NCI-H1436 (cell line): ENCODE results near the gene CIAO2B.
A peak's percentile ranks its signal among the peaks of the same experiment; 100 is the strongest.
"Not testable (repeated sequence)": the region's sequence is repeated elsewhere in the genome, so short reads cannot be mapped to it uniquely, and the experiment has no call there.

Experiments used
- DNase-seq: peaks from one replicate; lab custom pipeline; 2025; lab: John Stamatoyannopoulos, UW

Gene CIAO2B

DNA sequence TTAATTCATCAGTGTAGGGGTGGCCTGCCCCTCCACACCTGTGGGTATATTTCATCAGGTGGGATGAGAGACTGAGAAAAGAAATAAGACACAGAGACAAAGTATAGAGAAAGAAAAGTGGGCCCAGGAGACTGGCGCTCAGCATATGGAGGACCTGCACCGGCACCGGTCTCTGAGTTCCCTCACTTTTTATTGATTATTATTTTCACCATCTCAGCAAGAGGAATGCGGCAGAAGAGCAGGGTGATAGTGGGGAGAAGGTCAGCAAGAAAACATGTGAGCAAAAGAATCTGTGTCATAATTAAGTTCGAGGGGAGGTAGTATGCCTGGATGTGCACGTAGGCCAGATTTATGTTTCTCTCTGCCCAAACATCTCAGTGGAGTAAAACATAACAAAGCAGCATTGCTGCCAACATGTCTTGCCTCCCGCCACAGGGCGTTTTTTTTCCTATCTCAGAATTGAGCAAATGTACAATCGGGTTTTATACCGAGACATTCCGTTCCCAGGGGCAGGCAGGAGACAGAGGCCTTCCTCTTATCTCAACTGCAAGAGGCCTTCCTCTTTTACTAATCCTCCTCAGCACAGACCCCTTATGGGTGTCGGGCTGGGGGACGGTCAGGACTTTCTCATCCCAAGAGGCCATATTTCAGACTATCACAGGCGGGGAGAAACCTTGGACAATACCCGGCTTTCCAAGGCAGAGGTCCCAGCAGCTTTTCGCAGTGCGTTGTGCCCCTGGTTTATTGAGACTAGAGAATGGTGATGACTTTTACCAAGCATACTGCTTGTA, 21.4 kb upstream of the CIAO2B start:
- DNase-seq = not testable (repeated sequence)

GRCh38 chr16:66954097-66954659, 20.0 kb upstream of the CIAO2B start:
- DNase-seq = peak; percentile 42

- DNase-seq = no peak
Measured at GRCh38 chr16:66953462-66954096, 19.4 kb upstream of the CIAO2B start.

DNA sequence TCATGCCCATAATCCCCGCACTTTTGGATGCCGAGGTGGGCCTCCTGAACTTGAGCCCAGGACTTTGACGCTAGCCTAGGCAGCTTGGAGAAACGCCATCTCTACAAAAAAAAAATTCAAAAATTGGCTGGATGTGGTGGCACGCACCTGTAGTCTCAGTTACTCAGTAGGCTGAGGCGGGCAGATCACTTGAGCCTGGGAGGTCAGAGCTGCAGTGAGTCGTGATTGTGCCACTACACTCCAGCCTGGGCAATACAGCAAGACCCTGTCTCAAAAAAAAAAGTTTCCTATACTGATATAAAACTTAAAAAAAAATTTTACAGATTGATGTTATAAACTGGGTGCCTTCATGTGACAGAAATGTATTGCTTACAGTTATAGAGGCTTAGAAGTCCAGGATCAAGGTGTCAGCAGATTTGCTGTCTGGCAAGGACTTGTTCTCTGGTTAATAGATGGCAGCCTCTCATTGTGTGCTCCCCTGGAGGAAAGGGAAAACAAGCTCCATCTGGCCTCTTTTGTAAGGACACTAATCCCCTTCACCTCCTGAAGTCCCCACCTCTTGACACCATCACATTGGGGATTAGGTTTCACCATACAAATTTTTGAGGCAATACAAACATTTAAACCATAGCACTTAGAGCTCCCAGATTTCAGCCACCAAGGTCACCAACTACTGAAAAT, 18.4 kb upstream of the CIAO2B start:
- no peak for DNase-seq

- DNase-seq = no peak
Measured at GRCh38 chr16:66950971-66951790, 17.0 kb upstream of the CIAO2B start.

DNA sequence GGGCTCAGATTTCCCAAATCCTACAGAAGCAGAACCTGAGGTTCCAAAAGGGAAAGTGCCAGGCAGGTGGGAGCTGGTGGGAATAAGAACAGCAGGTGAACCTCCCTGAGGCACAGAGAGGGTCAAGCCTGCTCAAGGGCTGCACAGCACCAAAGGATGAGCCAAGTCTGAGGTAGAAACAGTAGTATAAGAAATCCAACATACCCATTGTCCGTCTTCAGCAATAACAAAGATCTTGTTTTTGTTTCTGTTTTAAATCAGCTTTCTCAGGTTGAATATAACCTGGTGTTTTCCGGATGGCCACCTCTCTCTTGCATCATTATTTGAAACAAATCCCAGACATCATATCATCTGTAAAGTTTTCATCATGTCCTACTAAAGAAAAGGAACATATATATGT, 16.2 kb upstream of the CIAO2B start:
- no peak for DNase-seq

- no peak for DNase-seq
Measured at GRCh38 chr16:66949472-66949871, 15.3 kb upstream of the CIAO2B start.

DNA sequence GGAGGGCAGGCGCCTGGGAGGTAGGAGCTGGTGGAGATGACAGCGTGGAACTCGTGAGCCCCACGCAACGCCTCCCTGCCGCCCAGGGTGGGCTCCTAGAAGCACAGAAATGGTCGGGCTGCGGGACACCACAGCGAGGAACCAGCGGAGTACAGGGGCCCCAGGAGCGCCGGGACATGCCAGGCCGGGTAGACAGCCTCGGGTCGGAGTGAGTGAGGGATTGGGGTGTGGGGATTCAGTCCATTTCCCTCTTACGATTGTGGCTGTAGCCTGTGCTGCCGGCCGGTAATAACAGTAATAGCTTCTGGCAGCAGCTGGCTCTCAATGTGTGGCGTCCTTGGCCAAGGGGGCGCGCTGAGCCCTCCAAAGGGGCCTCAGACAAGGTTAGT, 14.6 kb upstream of the CIAO2B start:
- DNase-seq = no peak

GRCh38 chr16:66948134-66948836, 14.1 kb upstream of the CIAO2B start:
- no peak for DNase-seq

DNA sequence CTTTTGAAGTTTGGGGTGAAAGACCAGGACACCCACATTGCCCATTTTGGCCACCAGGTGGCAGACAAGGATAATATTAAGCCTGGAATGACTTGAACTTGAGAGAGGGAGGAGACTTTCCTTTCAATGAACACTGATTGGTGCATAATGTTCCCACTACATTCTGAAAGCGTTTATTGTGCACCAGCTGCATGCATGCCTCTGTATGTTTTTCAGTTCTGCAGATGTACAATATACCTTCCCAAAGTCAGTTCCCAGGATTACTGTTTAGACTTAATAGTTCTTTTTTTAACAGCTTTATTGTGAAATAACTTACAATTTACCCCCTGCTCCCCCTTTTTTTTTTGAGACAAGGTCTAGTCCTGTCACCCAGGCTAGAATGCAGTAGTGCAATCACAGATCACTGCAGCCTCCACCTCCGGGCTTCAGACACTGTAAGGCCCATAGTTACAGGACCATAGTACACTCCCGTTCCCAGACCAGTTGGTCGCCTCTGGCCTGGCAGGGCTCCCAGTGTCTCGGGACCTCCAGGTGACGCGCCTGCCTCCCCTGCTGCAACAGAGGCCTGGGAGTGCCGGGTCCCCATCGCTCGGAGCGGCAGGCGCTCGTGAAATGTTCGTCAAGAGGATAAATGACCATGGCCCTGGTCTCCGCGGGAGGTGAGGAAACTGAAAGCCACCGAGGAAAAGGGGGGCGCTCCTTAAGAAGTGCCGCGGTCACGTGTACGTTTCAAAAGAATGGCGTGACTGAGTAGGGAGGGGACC, 13.3 kb upstream of the CIAO2B start:
- peak; percentile 78 for DNase-seq

- DNase-seq = no peak
Measured at GRCh38 chr16:66946974-66947301, 12.7 kb upstream of the CIAO2B start.

GRCh38 chr16:66946541-66946940, 12.3 kb upstream of the CIAO2B start:
- no peak for DNase-seq

DNA sequence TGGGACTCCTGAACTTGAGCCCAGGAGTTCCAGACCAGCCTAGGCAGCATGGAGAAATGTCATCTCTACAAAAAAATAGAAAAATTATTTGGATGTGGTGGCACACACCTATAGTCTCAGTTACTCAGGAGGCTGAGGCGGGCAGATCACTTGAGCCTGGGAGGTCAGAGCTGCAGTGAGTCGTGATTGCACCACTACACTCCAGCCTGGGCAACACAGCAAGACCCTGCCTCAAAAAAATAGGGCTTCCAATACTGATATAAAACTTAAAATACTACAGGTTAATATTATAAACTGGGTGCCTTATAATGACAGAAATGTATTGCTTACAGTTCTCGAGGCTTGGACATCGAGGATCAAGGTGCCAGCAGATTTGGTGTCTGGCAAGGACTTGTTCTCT, 11.7 kb upstream of the CIAO2B start:
- DNase-seq = no peak

DNA sequence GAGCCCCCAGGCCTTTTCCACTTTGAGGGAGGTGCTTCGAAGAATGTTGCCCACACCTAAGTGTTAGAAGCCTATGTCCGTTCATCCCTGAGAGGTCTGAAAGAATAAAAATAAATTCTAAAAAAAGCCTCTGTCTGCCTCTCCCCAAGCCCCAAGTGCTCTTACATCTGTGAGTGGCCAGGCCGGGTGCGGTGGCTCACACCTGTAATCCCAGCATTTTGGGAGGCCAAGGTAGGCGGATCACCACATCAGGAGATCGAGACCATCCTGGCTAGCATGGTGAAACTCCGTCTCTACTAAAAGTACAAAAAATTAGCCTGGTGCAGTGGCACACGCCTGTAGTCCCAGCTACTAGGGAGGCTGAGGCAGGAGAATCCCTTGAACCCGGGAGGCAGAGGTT, 10.8 kb upstream of the CIAO2B start:
- DNase-seq = not testable (repeated sequence)

DNA sequence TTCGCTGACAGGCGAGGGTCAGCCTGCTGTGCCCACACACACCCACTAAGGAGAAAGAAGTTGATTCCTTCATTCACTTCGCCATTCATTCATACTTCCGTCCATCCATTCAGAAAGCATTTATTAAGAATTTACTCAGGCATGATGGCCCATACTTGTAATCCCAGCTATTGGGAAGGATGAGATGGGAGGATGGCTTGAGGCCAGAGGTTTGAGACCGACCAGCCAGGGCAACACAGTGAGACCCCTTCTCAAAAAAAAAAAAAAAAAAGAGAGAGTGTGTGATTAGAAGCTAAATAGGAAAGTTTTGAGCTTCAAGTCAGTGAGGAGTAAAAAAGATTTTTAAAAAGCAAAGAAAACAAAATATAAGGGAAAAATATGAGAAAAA, 9.8 kb upstream of the CIAO2B start:
- no peak for DNase-seq

DNA sequence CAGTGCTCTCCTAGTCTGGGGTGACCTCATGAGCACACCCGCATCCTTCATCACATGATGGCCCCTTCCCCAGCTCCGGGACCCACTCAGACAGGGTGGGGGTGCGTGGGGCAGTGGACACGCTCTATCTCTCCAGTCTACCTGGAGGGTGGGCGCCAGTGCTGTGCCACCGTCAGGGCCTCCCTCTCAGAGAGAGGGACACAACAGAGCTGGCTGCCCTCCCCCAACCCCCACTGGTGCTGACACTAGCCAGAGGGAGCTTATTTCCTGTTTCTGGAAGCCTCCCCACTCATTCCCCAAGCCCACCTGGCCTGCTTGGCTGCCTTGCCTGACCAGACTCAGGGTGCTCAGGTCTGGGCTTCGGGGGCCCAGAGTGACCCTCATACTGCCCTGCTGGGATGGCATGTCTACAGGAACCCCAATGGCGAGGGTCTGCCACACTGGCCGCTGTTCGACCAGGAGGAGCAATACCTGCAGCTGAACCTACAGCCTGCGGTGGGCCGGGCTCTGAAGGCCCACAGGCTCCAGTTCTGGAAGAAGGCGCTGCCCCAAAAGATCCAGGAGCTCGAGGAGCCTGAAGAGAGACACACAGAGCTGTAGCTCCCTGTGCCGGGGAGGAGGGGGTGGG, 9.3 kb upstream of the CIAO2B start:
- no peak for DNase-seq

DNA sequence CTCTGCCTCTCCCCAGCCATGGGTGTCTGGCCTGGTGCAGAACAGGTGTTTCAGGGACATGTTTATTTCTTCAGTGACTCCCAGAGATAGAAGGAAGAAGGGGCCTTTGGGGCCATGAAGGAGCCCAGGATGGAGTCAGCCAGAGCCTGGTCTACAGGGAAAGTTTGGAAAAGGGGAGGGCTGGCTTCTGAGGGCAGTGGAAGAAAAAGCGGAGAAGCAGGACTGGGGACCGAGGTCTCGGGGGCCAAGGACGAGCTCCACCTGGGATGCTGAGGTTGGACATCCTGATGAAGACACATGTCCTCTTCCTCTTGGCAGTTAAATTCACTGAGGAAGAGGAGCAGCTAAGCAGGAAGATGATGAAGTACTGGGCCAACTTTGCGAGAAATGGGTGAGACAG, 8.8 kb upstream of the CIAO2B start:
- no peak for DNase-seq

DNA sequence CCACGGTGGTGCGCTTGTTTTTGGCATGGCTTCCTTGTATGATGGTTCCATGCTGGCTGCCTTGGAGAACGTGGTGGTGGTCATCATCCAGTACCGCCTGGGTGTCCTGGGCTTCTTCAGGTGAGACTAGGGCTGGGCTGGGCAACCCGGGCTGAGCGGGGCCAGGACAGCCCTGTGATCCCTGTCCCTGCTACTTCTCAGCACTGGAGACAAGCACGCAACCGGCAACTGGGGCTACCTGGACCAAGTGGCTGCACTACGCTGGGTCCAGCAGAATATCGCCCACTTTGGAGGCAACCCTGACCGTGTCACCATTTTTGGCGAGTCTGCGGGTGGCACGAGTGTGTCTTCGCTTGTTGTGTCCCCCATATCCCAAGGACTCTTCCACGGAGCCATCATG, 6.0 kb upstream of the CIAO2B start:
- no peak for DNase-seq

- DNase-seq = no peak
Measured at GRCh38 chr16:66939366-66939765, 5.2 kb upstream of the CIAO2B start.

- no peak for DNase-seq
Measured at GRCh38 chr16:66937725-66938337, 3.6 kb upstream of the CIAO2B start.
